Tibial artery (tissue), 4 donors: ENCODE measurements around the gene SYNDIG1.

Source experiments
- DNase-seq, 2 donors: peaks; one replicate each; pipeline ENCODE4 v3.0.0-alpha.2; 2019
- H3K27ac ChIP-seq, 2 donors: fragments of 200-600 bp; sonication (generic) in 1 of 2; 1 replicate in 1 of 2; 2 replicates in 1 of 2; pipeline ENCODE4 v1.5.1; 2018 to 2019; ENCODE audit warnings: mild to moderate bottlenecking in 1 of 2
- H3K27me3 ChIP-seq, 2 donors: fragments of 200-600 bp; sonication (generic) in 1 of 2; one replicate each; pipeline versions ENCODE4 v1.5.1 to v1.6.0; 2016 to 2019
- H3K36me3 ChIP-seq, 3 donors: fragments of 200-600 bp; sonication (generic) in 2 of 3; one replicate each; pipeline ENCODE4 v1.5.1; 2016 to 2019; ENCODE audit warnings: mild to moderate bottlenecking in 2 of 3
- H3K4me1 ChIP-seq, 4 donors: fragments of 200-600 bp; sonication (generic) in 2 of 4; 1 replicate in 3 of 4; 2 replicates in 1 of 4; pipeline ENCODE4 v1.5.1; 2016 to 2019
- H3K4me3 ChIP-seq, 2 donors: fragments of 200-600 bp; sonication (generic) in 1 of 2; 1 replicate in 1 of 2; 2 replicates in 1 of 2; pipeline ENCODE4 v1.5.1; 2018 to 2019; ENCODE audit warnings: mild to moderate bottlenecking in 2 of 2
- H3K9me3 ChIP-seq, 3 donors: fragments of 200-600 bp; sonication (generic) in 1 of 3; one replicate each; pipeline ENCODE4 v1.5.1; 2016 to 2019
- intact Hi-C: fragments of 100-400 bp; cut with DNase I; formaldehyde crosslinking; loops from one replicate; pipeline ENCODE4 v1.15.0; 2023; ENCODE audit warnings: low total_unique reads
- TF ChIP-seq, protein P1 (sequence below), 2 experiments: fragments of 200-600 bp in 1 of 2; fragments of 450-650 bp in 1 of 2; IDR thresholded peaks; one replicate each; pipeline ENCODE4 v1.5.1; 2017 to 2019; ENCODE audit warnings: antibody characterized with exemption in 2 of 2, mild to moderate bottlenecking in 1 of 2, moderate library complexity in 1 of 2

Gene SYNDIG1

DNA sequence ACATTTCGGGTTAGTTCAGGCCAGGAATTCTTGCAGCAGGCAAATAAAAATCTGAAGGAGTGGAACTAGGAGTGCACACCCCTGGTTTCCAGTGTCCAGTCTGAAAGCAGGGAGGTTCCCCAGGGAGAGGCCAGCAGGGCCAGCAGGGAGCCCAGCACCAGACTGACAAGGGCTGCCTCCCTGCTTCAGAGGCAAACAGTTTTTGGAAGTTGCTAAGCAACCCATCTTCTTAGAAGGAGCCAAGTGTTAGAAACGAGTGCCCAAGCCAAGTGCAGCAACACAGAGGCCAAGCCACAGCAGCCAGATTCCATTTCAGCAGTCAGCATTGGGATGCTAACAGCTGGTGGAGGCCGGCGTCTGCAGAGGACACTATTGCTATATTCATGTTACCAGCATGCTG is 179.1 kb downstream of the SYNDIG1 start:
- Histone ChIP-seq H3K36me3 (no peaks in the 10 kb centered on the region), H3K27me3 (no peaks in the 10 kb centered on the region), H3K4me3 (no peak overlapping the region), H3K4me1 (peaks cover 0 to 37% (median 9%) of the 10 kb centered on the region in 4 donors), H3K27ac (no peak overlapping the region), H3K9me3 (no peaks in the 10 kb centered on the region)
- intact Hi-C loops = no loop called here
- peak in 1 of 2 donors; percentile 16 for DNase-seq
- TF ChIP-seq, protein P1, sequence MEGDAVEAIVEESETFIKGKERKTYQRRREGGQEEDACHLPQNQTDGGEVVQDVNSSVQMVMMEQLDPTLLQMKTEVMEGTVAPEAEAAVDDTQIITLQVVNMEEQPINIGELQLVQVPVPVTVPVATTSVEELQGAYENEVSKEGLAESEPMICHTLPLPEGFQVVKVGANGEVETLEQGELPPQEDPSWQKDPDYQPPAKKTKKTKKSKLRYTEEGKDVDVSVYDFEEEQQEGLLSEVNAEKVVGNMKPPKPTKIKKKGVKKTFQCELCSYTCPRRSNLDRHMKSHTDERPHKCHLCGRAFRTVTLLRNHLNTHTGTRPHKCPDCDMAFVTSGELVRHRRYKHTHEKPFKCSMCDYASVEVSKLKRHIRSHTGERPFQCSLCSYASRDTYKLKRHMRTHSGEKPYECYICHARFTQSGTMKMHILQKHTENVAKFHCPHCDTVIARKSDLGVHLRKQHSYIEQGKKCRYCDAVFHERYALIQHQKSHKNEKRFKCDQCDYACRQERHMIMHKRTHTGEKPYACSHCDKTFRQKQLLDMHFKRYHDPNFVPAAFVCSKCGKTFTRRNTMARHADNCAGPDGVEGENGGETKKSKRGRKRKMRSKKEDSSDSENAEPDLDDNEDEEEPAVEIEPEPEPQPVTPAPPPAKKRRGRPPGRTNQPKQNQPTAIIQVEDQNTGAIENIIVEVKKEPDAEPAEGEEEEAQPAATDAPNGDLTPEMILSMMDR (IDR thresholded peaks at IDR 0.05) = no peak

DNA sequence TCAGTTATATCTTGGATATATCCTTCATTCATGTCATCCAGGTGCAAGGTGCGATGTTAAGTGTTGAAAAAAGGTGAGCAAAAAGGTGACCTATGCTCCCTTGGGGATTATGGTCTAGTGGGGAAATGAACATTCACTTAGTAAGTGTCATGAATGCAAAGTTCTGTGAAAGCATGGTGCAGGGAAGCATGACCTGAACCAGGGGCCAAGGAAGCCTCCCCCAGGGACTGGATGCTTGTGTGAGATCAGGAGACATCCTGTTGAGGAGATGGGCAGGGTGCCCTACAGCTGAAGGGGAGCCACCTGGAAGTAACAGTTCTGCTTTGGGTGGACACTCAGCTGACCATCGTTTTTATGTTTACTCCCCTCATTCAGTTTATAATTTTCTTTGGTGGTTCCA is 179.5 kb downstream of the SYNDIG1 start:
- Histone ChIP-seq H3K4me3 (no peak overlapping the region), H3K36me3 (no peaks in the 10 kb centered on the region), H3K9me3 (no peaks in the 10 kb centered on the region), H3K27ac (no peak overlapping the region), H3K27me3 (no peaks in the 10 kb centered on the region), H3K4me1 (peaks cover 0 to 37% (median 9%) of the 10 kb centered on the region in 4 donors)
- intact Hi-C loops = no loop called here
- DNase-seq = no peak
- TF ChIP-seq, protein P1 (IDR thresholded peaks at IDR 0.05) = no peak

GRCh38 chr20:24649787-24650490 is 180.5 kb downstream of the SYNDIG1 start:
- TF ChIP-seq, protein P1 (IDR thresholded peaks at IDR 0.05) = no peak
- intact Hi-C loops = no loop called here
- H3K9me3 ChIP-seq = no peaks in the 10 kb centered on the region

DNA sequence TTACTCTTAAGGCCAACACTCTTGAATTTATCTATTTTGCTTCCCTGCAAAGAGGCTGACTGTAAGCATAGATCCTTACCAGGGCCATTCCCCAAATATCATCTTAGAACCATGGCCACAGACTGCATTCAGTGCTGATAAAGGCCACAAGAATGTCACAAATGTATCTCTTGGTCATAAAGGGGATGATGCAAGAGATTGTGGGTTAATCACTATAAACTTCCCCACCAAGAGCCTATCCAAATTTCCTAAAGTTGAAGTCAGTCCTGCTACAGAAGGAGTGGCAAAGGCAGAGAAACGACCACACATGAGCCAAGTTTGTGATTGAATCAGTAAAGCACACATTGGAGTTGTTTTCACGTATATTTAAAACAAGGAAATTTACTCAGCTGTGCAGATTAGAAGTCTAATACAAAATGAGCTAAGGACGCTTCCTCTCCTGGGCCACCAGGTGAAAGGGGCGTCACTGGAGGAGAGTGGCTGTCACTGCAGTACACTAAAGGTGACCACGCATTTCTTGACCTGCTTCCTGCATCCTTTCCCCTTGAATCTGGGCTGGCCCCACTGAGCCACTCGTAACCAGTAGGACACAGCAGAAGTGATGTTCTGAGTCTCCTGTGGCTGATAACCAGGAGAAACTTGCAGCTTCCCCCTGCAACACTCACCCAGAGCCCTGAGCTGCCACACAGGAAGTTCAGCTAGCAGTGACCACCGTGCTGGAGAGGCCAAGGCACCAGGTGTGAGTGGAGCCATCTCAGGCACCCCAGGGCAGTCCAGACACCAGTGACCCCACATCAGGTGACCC is 181.9 kb downstream of the SYNDIG1 start:
- DNase-seq = no peak
- Histone ChIP-seq H3K36me3 (no peaks in the 10 kb centered on the region), H3K4me3 (no peak overlapping the region), H3K4me1 (peaks cover 0 to 37% (median 9%) of the 10 kb centered on the region in 4 donors), H3K27me3 (no peaks in the 10 kb centered on the region), H3K9me3 (no peaks in the 10 kb centered on the region), H3K27ac (peak overlapping the region in 1 of 2 donors; percentile 66)
- intact Hi-C loops = no loop called here
- TF ChIP-seq, protein P1 (IDR thresholded peaks at IDR 0.05) = no peak

More at GRCh38 chr20:24649787-24650490, 180.5 kb downstream of the SYNDIG1 start:
- Histone ChIP-seq H3K36me3 (no peaks in the 10 kb centered on the region), H3K4me1 (peaks cover 0 to 37% (median 9%) of the 10 kb centered on the region in 4 donors), H3K27me3 (no peaks in the 10 kb centered on the region), H3K4me3 (no peak overlapping the region), H3K27ac (peak overlapping the region; percentile 66 to 68)
- DNase-seq = peak; percentile 40 to 80

DNA sequence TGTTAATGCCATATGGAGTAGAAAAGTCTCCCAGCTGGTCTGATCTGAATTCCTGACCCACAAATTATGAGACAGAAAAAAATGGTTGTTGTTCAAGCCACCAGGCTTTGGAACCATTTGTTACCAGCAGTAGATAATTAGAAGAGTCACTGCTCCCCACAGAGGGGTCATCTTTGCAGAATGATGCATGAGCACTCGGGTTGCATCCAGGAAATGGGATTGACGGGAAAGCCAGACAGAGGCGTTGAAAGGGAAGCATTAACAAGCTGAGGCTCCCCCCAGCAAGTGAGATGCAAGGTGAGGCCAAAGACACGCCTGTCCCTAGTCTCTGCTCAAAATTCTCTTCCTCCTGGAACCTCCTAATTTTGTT is 182.5 kb downstream of the SYNDIG1 start:
- no peak overlapping the region for H3K4me3 ChIP-seq
- TF ChIP-seq, protein P1 (IDR thresholded peaks at IDR 0.05) = no peak
- no peaks in the 10 kb centered on the region for H3K27me3 ChIP-seq
- no peak for DNase-seq
- H3K36me3 ChIP-seq = no peaks in the 10 kb centered on the region
- H3K9me3 ChIP-seq = no peaks in the 10 kb centered on the region
- intact Hi-C loops = no loop called here
- peaks cover 0 to 42% (median 13%) of the 10 kb centered on the region in 4 donors for H3K4me1 ChIP-seq
- no peak overlapping the region for H3K27ac ChIP-seq
